Measurements from ENCODE around the gene ATP6V1F.

ATP6V1F gene

GRCh38 chr7:128861957-128862570 is 592 bp upstream of the ATP6V1F start:
- peaks cover 14% of the 10 kb centered on the region for H3K36me3 ChIP-seq (ENCODE audit: control insufficient read depth, insufficient read depth, low read length)
- TF ChIP-seq, protein P1, sequence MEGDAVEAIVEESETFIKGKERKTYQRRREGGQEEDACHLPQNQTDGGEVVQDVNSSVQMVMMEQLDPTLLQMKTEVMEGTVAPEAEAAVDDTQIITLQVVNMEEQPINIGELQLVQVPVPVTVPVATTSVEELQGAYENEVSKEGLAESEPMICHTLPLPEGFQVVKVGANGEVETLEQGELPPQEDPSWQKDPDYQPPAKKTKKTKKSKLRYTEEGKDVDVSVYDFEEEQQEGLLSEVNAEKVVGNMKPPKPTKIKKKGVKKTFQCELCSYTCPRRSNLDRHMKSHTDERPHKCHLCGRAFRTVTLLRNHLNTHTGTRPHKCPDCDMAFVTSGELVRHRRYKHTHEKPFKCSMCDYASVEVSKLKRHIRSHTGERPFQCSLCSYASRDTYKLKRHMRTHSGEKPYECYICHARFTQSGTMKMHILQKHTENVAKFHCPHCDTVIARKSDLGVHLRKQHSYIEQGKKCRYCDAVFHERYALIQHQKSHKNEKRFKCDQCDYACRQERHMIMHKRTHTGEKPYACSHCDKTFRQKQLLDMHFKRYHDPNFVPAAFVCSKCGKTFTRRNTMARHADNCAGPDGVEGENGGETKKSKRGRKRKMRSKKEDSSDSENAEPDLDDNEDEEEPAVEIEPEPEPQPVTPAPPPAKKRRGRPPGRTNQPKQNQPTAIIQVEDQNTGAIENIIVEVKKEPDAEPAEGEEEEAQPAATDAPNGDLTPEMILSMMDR (IDR thresholded peaks at IDR 0.05; ENCODE audit: insufficient read depth, low read length, poor library complexity, severe bottlenecking), result no peak
- H3K27me3 ChIP-seq (replicated peaks; ENCODE audit: control insufficient read depth, insufficient read depth, low read length), result no peaks in the 10 kb centered on the region
- DNase-seq (ENCODE audit: extremely low read depth, insufficient read length), result no peak
- H3K4me3 ChIP-seq (replicated peaks; ENCODE audit: low read depth, low read length), result peak overlapping the region; percentile 57

DNA sequence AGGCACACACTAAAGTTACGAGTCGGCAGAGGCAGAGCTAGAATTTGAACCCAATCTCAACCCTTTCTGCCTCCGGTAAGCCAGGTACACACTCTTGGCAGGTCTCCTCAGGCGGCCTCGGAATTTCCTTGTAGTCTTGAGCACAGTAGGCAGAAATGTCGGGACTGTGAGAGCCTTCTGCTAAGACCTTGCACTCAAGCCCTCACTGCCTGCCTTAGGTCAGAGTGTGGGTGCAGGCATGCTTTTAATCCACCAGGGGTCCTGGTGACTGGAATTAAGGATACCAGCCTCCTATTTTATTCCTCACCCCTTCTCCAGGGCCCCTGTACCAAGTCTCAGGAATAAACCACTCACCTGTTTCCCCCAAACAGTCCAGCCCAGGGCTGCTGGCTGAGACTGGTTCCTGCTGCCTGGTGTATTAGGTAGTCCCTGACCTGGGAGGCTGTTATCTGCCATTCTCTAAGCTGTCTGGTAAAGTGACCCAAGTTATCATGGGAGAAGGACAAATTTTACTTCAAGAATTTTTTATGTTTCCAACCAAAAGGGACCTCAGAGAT is 855 bp downstream of the ATP6V1F start:
- DNase-seq (ENCODE audit: extremely low read depth, insufficient read length), result peak; percentile 36

GRCh38 chr7:128865303-128865702 is 2.6 kb downstream of the ATP6V1F start:
- no peak overlapping the region for H3K4me3 ChIP-seq (replicated peaks; ENCODE audit: low read depth, low read length)
- H3K36me3 ChIP-seq (ENCODE audit: control insufficient read depth, insufficient read depth, low read length), result peaks cover 14% of the 10 kb centered on the region
- H3K27me3 ChIP-seq (replicated peaks; ENCODE audit: control insufficient read depth, insufficient read depth, low read length), result no peaks in the 10 kb centered on the region
- TF ChIP-seq, protein P1 (IDR thresholded peaks at IDR 0.05; ENCODE audit: insufficient read depth, low read length, poor library complexity, severe bottlenecking), result no peak
- no peak for DNase-seq (ENCODE audit: extremely low read depth, insufficient read length)

More for the DNA sequence above, 855 bp downstream of the ATP6V1F start:
- Histone ChIP-seq H3K36me3 (ENCODE audit: control insufficient read depth, insufficient read depth, low read length) (peaks cover 14% of the 10 kb centered on the region), H3K4me3 (replicated peaks; ENCODE audit: low read depth, low read length) (peak overlapping the region; percentile 94), H3K27me3 (replicated peaks; ENCODE audit: control insufficient read depth, insufficient read depth, low read length) (no peaks in the 10 kb centered on the region)
- TF ChIP-seq, protein P1 (IDR thresholded peaks at IDR 0.05; ENCODE audit: insufficient read depth, low read length, poor library complexity, severe bottlenecking), result peak; percentile 59

GRCh38 chr7:128865996-128866877 is 3.6 kb downstream of the ATP6V1F start:
- peaks cover 14% of the 10 kb centered on the region for H3K36me3 ChIP-seq (ENCODE audit: control insufficient read depth, insufficient read depth, low read length)
- no peaks in the 10 kb centered on the region for H3K27me3 ChIP-seq (replicated peaks; ENCODE audit: control insufficient read depth, insufficient read depth, low read length)
- DNase-seq (ENCODE audit: extremely low read depth, insufficient read length), result no peak
- TF ChIP-seq, protein P1 (IDR thresholded peaks at IDR 0.05; ENCODE audit: insufficient read depth, low read length, poor library complexity, severe bottlenecking), result no peak
- no peak overlapping the region for H3K4me3 ChIP-seq (replicated peaks; ENCODE audit: low read depth, low read length)

- DNase-seq (ENCODE audit: extremely low read depth, insufficient read length), result no peak
- Histone ChIP-seq H3K27me3 (replicated peaks; ENCODE audit: control insufficient read depth, insufficient read depth, low read length) (no peaks in the 10 kb centered on the region), H3K36me3 (ENCODE audit: control insufficient read depth, insufficient read depth, low read length) (peaks cover 14% of the 10 kb centered on the region), H3K4me3 (replicated peaks; ENCODE audit: low read depth, low read length) (no peak overlapping the region)
- TF ChIP-seq, protein P1 (IDR thresholded peaks at IDR 0.05; ENCODE audit: insufficient read depth, low read length, poor library complexity, severe bottlenecking), result no peak
Observed at GRCh38 chr7:128867241-128867640, 4.6 kb downstream of the ATP6V1F start.

Data from GM06990 (cell line).